GM21360 (cell line): ENCODE data around the gene GOLGA6L10.
"Not testable (repeated sequence)": the region's sequence is repeated elsewhere in the genome, so short reads cannot be mapped to it uniquely, and the experiment has no call there.

Experiments used
- ATAC-seq: cut with Tn5 transposase; IDR thresholded peaks from one replicate; pipeline ENCODE4 v1.9.1; 2021; ENCODE audit warnings: mild to moderate bottlenecking, moderate library complexity; ENCODE audit not compliant: unreplicated experiment

Gene GOLGA6L10

DNA sequence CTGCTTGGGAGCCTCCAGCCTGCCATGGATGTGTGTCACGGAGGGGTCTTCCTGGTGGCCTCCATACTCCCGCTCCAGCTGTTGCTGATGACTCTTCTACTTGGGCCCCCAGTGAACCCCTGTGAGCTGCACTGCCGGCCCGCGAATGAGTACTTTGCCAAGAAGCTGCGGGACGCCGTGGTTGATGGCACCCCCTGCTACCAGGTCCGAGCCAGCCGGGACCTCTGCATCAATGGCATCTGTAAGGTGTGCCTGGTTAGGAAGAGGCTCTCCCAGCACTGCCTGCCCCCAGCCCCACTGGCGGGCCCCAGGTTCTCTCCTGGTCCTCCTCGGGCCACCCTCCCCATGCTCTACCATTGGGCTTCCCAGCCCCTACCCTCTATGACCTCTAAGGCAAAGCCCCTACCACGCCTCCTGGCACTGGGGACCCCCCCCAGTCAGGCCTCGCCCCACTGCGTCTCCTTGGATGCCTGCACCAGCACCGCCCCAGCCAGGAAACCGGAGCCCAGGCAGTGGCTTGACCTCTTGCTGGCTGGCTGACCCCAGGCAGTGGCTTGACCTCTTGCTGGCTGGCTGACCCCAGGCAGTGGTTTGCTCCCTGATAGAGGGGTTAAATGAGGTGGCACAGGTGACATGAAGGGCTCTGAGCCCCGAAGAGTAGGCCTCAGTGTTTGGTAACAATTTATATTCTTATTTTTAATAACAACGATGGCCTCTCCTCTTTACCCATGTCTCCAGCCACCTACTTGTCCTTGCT, 29.6 kb downstream of the GOLGA6L10 start:
- ATAC-seq, result not testable (repeated sequence)

DNA sequence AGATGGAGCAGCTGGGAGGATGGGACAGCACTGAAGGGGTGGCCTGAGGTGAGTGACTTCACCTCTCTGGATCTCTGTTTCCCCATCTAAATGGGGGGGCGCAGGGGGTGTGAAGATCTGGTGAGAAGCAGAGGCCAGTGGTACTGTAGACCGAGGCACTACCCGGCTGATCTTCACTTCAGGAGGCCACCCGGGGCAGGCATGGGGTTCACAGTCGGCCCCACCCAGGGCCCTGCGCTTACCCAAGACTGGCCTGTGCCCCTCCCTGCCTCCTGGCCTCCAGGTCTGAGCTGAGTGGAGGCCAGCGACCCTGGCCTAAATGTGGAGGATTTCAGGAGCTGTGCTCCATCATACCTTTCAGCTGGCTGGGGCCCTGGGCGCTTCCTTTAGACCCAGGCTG, 31.0 kb downstream of the GOLGA6L10 start:
- ATAC-seq, result not testable (repeated sequence)

DNA sequence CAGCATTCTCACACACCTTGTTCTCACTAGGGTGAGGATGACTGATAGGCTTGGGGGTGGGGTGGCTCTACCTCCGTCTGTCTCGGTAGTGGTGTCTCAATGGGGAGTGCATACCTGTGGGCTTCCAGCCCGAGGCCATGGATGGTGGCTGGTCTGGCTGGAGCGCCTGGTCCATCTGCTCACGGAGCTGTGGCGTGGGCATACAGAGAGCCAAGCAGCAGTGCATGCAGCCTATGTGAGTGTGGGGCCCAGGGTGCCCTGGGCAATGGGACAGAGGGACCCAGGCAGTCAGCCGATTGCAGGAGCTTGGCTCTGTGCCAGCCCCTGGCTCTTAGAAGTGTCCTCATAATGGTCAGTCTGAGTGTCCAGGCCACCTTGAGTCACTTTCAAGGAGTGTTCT, 31.8 kb downstream of the GOLGA6L10 start:
- not testable (repeated sequence) for ATAC-seq

DNA sequence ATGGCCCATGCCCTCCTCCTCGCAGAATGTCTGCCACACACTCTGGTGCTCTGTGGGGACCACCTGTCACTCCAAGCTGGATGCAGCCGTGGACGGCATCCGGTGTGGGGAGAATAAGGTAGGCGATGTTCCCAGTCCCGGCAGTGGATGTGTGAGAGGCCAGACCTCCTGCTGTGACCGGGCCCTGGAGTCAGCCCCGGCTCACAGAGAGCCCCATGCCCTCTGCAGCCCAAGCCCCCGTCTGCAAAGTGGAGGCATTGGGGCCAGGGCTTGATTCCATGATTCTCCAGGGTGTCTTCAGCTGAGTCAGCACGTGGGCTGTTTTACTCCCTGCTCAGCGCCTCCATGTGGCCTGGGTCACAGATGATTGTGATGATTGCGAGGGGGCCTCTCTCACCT, 32.2 kb downstream of the GOLGA6L10 start:
- ATAC-seq, result no peak

DNA sequence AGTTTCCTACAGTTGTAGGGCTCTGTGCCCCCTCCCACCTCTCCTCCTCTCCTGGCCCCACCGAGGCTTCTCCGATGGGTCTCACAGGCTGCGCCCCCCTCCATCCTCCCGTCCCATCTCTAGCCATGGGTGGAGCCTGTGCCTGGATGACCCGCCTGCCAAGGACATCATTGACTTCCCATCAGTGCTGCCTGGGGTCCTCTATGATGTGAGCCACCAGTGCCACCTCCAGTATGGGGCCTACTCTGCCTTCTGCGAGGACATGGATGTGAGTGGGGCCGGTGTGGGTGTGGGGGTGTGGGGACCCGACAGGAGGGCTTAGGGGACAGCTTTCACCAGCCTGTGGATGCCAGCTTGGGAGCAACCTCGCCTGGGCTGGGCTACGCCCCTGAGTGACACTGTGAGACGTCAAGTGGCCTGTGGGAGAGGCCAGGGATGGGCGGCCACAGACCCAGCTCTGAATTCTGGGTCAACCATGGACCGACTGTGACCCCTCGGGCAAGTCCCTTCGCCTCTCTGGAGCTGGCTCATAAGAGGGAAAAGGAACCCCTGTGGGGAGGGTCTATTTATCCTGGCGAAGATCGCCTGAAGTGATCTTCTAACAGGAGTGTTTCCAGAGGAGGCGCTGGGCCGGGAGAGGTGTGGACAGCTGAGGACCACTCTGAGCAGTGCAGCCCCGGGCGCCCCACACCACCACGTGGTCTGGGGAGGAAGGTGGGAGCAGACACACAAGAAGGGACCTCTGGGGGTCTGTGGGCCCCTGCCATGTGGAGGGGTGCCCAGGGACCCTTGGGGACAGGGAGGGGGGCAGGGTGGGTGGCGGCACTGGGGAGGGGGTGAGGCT, 32.8 kb downstream of the GOLGA6L10 start:
- ATAC-seq, result not testable (repeated sequence)

DNA sequence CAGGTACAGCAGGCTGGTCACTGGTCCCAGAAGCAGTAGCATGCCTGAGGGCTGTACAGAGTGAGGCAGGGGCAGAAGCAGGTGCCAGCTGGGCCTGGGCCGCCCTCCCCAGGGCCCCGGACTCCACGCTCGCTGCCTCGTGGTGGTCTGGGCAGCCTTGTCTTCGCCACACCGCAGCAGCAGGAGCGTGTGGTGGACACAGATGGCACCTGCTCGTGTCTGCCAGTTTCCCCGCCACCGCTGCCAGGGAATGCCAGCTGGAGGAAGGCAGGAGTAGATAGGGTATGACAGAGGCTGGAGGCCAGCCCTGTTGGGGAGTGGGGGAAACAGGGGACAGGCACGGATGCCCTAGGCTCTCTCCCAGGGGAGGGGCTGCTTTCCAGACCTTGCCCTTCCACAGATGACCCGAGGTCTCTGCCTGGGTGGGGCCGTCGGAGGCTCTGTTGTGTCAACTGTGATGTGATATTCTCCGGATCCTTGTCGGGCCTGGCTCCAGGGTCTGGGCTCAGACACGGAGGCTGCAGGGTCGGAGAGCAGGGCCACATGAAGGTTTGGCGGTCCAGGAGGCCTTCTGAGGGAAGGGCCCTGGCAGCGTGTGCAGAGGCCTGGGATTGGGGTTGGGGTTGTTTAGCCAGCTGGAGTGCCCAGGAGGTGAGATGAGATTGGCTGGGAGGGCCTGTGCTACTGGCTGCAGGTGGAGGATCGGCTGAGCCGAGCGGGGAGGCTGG, 33.6 kb downstream of the GOLGA6L10 start:
- no peak for ATAC-seq

DNA sequence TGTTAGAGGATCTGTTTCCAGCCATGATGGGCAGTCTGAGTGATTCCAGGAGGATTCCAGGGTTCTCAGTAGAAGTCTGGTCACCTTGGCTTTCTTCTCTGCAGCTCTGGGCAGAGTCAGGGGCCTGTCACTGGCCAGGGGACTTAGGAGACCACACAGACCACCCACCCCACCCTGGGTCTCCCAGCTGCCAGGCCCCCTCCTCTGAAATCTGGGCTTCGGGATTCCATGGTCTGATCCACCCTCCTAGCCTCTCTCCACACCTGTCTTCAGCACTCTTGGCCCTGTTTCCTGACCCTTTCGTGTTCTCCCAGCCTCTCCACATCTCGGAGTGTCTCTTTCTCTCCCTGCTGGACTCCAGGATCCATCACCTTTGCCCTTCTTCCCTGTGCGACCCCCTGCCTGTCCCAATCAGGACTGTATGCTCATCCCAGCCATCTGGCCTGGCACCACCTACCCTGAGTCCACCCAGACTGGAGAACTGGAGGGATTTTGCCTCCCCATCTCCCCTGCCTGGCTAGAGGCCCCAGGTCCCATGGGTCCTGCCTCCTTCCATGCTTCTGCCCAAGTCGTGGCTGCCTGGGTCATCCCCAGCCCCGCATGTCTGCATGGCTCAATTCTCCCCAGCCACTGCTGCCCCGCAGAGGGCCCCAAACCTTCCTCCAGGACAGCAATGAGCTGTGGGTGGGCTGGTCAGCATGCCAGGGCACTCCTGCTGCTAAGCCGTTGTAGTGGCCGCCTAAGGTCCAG, 34.3 kb downstream of the GOLGA6L10 start:
- no peak for ATAC-seq

DNA sequence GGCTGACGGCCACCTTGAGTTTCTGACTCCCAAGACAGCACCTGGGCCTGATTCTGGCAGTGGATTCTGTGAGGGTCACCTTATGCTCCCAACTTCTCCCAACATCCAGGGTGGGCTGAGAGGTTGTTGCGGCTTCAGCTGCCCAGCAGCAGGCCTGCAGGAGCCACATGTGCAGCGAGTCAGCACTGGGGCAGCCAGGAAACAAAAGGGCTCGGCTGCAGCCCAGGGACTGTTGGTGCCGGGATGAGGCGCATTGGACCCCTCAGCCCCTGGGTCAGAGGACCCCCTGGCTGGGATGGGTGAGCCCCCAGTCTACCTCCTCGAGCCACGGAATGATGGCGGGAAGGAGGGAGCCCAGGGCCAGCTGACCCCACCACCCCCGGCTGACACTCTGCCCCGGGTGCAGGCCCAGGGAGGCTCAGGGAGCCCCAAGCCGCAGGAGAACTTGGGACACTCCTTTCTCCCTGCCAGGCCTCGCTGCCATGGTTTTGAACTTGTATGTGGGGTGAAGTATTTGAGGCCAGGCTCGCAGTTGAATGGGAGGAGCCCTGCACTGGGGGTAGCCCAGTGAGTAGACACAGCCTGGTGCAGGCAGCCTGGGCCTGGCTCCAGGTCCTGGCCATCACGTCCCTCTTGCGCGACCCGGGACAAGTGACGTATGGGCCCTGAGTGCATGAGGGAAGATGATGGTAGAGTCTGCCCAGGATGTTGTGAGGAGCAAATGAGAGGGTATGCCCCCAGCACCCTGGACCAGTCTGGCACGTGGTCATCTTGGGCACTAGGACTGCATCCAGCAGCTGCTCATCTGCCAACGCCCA, 35.1 kb downstream of the GOLGA6L10 start:
- ATAC-seq, result not testable (repeated sequence)

DNA sequence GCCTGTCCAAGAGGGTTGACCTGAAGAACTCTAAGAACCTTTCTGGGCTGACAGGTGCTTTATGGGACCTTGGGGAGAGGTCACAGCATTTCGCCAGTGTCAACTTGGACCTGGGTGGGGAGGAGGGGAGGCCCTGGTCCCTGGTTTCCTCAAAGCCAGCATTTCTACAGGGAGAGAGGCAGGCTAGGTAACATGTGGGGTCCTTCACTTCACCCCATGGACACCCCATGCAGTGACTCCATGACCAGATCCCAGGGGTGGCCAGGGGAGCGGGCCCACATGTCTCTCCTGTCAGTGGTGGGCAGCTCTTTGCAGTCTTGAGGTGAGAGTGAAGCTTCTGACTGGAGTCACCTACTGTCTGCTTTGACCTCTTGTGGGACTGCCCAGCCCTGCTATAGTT, 35.8 kb downstream of the GOLGA6L10 start:
- ATAC-seq, result no peak

DNA sequence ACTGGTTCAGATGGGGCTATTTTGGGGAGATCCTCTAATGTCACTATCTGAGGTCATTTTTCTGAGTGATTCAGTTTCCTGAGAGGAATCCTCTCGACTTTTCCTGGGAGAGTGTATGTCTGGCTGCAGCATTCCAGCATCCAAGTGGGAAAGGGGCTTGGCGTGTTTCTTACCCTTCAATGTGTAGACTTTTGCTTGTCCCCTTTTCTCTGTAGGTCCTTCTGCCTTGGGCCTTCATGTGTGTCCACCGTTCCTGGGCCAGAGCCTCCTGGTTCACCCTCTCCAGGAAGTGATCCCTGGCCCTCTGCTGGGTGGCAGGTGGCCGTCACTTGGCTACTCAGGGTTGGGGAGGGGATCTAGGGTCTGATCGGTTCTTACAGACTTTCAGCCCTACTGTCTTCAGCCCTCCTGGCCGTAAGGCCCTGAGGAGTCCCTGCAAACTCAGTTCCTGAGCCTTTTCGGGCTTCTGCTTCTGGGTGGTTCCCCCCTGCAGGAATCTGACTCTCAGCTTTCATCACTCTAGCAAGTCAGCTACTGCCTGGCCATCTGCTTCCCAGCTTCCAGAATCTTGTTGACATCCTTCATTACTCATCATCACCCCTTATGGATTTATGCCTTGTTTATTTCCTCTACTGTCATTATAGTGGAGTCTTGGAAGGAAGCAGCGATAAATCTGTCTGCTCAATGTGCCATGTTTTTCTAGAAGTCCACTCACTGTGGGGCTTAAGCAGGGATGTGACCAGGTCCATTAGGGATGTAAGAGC, 36.5 kb downstream of the GOLGA6L10 start:
- ATAC-seq, result no peak

DNA sequence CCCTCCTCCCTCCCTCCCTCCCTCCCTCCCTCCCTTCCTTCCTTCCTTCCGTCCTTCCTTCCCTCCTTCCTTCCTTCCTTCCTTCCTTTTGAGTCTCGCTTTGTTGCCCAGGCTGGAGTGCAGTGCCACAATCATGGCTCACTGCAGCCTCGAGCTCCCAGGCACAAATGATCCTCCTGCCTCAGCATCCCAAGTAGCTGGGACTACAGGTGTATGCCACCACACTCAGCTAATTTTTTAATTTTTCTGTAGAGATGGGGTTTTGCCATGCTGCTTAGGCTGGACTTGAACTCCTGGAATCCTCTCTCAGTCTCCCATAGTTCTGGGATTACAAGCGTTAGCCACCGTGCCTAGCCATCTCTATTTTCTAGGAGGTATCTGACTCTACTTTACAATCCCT, 38.0 kb downstream of the GOLGA6L10 start:
- not testable (repeated sequence) for ATAC-seq

DNA sequence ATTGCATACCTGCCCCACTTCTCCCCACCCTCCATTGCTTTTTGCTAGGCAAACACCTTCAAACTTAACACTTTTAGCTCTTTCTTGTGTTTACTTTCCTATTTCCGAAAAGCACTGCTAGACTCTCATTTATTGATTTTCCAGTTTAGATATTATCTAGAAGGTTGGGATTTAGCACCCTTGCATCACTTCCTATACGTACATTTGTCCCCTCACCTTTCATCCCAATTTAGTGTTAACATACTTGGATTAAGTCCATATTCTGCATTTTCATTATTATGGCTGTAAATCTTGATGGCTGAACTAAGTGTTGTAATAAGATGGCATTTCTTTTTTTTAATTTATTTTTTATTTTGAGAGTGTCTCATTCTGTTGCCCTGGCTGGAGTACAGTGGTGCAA, 39.5 kb downstream of the GOLGA6L10 start:
- ATAC-seq, result no peak

DNA sequence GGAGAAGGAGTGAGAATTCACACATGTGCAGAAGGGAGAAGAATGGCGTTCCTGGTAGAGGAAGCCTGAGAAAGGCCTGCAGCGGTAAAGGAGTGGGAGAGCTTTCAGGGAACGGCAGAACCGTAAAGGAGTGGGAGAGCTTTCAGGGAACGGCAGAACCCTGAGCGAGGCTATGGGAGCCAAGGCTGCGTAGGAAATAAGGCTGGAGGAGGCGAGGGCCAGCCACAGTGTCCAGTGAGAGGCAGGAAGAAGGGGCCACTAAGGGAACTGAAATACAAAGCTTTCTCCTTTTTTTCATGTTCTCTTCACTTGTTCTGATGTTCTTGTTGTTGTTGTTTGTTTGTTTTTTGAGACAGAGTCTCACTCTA, 41.6 kb downstream of the GOLGA6L10 start:
- no peak for ATAC-seq

DNA sequence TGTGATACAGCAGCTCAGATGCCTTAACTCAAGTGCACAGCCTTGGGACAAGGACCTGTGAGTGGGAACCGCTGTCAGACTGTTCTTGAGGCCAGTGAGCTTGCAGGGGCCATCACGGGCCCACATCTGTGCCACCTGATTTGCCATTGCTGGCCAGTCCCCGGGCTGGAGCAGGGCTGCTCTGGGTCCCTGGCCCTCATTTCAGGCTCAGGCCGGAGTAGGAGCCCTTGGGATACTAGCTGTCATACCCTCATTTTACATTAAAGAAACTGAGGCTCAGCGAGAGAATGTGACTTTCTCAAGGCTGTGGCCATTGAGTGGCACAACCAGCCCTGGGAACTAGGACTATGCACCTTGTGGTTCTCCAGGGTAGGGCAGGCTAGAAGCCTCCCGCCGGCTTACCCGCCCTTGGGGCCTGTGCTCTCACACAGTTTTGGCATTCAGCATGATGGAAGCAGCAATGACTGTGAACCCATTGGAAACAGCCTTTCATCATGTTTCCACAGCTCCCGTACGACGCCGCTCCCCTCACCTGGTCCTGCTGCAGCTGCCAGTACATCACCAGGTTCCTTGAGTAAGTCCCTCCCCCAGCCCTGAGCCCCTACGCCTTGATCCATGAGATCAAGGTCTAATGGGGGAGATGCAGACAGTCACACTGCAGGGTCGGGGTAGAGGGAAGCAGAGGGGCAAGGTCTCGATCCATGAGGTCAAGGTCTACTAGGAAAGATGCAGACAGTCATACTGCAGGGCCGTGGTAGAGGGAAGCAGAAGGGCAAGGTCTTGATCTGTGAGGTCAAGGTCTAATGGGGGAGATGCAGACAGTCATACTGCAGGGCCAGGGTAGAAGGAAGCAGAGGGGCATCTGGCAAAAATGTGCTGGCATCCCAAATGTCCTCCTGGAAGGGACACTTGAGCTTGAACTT, 42.2 kb downstream of the GOLGA6L10 start:
- no peak for ATAC-seq

DNA sequence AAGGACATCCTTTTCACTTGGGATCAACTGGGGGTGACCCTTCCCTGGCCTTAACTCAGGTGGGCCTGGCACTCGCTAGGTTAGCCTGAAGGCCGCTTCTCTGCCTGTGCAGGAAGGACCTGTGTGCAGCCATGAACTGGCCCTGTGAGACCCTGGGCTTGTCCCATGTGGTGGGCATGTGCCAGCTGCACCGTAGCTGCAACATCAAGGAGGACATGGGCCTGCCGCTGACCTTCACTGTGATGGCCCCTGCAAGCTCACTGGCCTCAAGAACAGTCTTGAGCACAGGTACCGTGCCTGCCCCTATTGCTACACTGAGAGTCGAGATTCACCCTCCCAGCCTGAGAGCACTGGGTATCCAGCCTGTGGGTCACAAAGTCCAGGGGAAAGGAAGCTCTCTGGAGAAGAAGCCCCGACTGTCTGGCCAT, 43.6 kb downstream of the GOLGA6L10 start:
- no peak for ATAC-seq

DNA sequence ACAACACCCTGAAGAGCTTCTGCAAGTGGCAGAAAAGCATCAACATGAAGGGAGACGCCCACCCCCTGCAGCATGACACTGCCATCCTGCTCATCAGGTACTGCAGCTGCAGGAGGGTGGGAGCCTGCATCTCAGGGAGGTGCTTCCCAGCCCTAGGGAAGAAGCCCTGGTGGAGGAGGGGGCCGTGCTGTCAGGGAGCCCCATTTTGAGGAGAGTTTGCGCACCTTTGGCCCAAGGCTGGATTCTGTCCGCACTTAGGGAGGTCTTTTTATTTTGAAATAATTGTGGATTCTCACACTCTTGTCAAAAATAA, 44.5 kb downstream of the GOLGA6L10 start:
- no peak for ATAC-seq

DNA sequence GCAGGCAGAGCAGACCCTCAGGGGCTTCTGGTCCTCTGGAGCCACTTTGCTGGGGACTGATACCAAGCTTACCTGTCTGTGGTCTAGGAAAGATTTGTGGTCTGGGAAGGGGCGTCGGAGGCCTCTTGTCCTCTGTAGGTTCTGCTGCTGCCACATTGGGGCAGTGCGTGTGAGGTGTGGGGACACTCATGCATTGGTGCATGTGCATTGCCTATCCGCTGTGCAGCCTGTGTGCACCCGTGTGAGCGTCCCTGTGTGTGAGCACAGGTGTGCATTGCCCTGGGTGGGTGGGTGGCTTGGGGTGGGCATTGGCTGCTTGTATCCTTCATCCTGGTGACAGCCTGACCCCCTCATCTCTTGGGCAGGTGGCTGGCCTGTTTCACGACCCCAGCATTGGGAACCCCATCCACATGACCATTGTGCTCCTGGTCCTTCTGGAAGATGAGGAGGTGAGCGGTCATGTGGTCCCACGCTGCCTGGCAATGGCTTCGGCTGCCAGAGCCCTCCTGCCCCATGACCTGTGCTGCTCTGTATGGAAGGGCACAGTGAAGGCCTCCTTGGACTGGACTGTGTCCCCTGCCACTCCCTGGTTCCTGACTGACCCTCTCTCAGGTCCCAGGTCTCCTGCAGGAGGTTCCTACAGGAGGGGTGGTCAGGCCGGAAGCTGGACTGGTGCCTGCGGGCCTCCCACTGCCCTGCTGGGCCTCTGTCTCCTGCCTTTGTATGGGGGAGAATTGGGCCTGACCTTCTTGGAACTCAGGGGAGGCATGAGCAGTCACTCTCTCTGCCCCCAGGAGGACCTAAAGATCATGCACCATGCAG, 45.1 kb downstream of the GOLGA6L10 start:
- ATAC-seq, result no peak
